GM18526 (cell line): ENCODE results near the gene GPRC5B.

Experiments used
- POLR2A ChIP-seq: IDR thresholded peaks from 3 replicates; pipeline ENCODE4 v1.6.1; 2011; ENCODE audit not compliant: insufficient read length; ENCODE audit errors: extremely low read depth

The GPRC5B gene

GRCh38 chr16:19844945-19845641, 39.6 kb downstream of the GPRC5B start:
- no peak for TF ChIP-seq POLR2A

- TF ChIP-seq POLR2A: no peak
Measured at GRCh38 chr16:19843371-19843770, 41.3 kb downstream of the GPRC5B start.

GRCh38 chr16:19842426-19843157, 42.1 kb downstream of the GPRC5B start:
- no peak for TF ChIP-seq POLR2A

- no peak for TF ChIP-seq POLR2A
Measured at GRCh38 chr16:19841184-19841583, 43.5 kb downstream of the GPRC5B start.

GRCh38 chr16:19840524-19841110, 44.0 kb downstream of the GPRC5B start:
- TF ChIP-seq POLR2A: no peak

- no peak for TF ChIP-seq POLR2A
Measured at GRCh38 chr16:19837984-19838707, 46.5 kb downstream of the GPRC5B start.

- TF ChIP-seq POLR2A: no peak
Measured at GRCh38 chr16:19837331-19837980, 47.2 kb downstream of the GPRC5B start.

GRCh38 chr16:19835968-19836421, 48.7 kb downstream of the GPRC5B start:
- no peak for TF ChIP-seq POLR2A

GRCh38 chr16:19835196-19835595, 49.5 kb downstream of the GPRC5B start:
- TF ChIP-seq POLR2A: no peak

GRCh38 chr16:19833581-19833980, 51.1 kb downstream of the GPRC5B start:
- no peak for TF ChIP-seq POLR2A

- no peak for TF ChIP-seq POLR2A
Measured at GRCh38 chr16:19833176-19833575, 51.5 kb downstream of the GPRC5B start.

GRCh38 chr16:19831678-19832077, 53.0 kb downstream of the GPRC5B start:
- no peak for TF ChIP-seq POLR2A

GRCh38 chr16:19830902-19831560, 53.6 kb downstream of the GPRC5B start:
- no peak for TF ChIP-seq POLR2A

GRCh38 chr16:19829844-19830692, 54.6 kb downstream of the GPRC5B start:
- no peak for TF ChIP-seq POLR2A
